Astrocyte (in vitro differentiated cells and primary cell): ENCODE data around the gene CRY2. TPM values are rescaled to one million over a fixed set of nuclear protein-coding genes. Genes with fewer than 3 reads are reported as not detected.

Source experiments
- DNase-seq: peaks from one replicate; pipeline ENCODE4 v3.0.0-alpha.2; 2010; ENCODE audit warnings: low read depth
- FAIRE-seq: peaks from 2 replicates; lab custom pipeline; 2011; peaks lifted over from hg19 to GRCh38; lab: Jason Lieb, UNC
- H2AFZ ChIP-seq: 2 replicates; pipeline ENCODE4 v1.6.0; 2012; ENCODE audit warnings: low read depth, low read length, inconsistent platforms
- H3K27ac ChIP-seq: 2 replicates; pipeline ENCODE4 v1.5.1; 2011; ENCODE audit warnings: low read depth, low read length, inconsistent platforms
- H3K27me3 ChIP-seq: 2 replicates; pipeline ENCODE4 v1.6.0; 2011; ENCODE audit warnings: low read length, inconsistent platforms; ENCODE audit not compliant: insufficient read depth
- H3K36me3 ChIP-seq: 2 replicates; pipeline ENCODE4 v1.5.1; 2011; ENCODE audit warnings: low read length, inconsistent platforms; ENCODE audit not compliant: insufficient read depth
- H3K4me1 ChIP-seq: 2 replicates; pipeline ENCODE4 v1.5.1; 2011; ENCODE audit warnings: low read length, inconsistent platforms; ENCODE audit not compliant: insufficient read depth
- H3K4me2 ChIP-seq: 2 replicates; pipeline ENCODE4 v1.6.0; 2012; ENCODE audit warnings: low read length, inconsistent platforms
- H3K4me3 ChIP-seq: 2 replicates; pipeline ENCODE4 v1.5.1; 2011; ENCODE audit warnings: low read depth, mild to moderate bottlenecking, low read length, inconsistent platforms; ENCODE audit not compliant: insufficient read depth
- H3K79me2 ChIP-seq: 2 replicates; pipeline ENCODE4 v1.6.0; 2012; ENCODE audit warnings: mild to moderate bottlenecking, low read length, inconsistent platforms; ENCODE audit not compliant: insufficient read depth
- H3K9ac ChIP-seq: 2 replicates; pipeline ENCODE4 v1.6.0; 2012; ENCODE audit warnings: mild to moderate bottlenecking, low read length, inconsistent platforms
- H3K9me3 ChIP-seq: 2 replicates; pipeline ENCODE4 v1.5.1; 2012; ENCODE audit warnings: low read depth, mild to moderate bottlenecking, low read length, inconsistent platforms; ENCODE audit not compliant: insufficient read depth
- H4K20me1 ChIP-seq: 2 replicates; pipeline ENCODE4 v1.6.0; 2012; ENCODE audit warnings: low read length, inconsistent platforms; ENCODE audit not compliant: insufficient read depth
- H3K27ac Mint-ChIP-seq: one replicate; pipeline ENCODE4 v1.8.0; 2021; ENCODE audit warnings: mild to moderate bottlenecking, mixed read lengths; ENCODE audit not compliant: unreplicated experiment
- H3K27me3 Mint-ChIP-seq: one replicate; pipeline ENCODE4 v1.8.0; 2021; ENCODE audit warnings: low read depth, mixed read lengths; ENCODE audit not compliant: unreplicated experiment
- H3K36me3 Mint-ChIP-seq: one replicate; pipeline ENCODE4 v1.8.0; 2021; ENCODE audit warnings: low read depth, mixed read lengths; ENCODE audit not compliant: unreplicated experiment
- H3K4me1 Mint-ChIP-seq: one replicate; pipeline ENCODE4 v1.8.0; 2021; ENCODE audit warnings: low read depth, mixed read lengths; ENCODE audit not compliant: unreplicated experiment
- H3K4me3 Mint-ChIP-seq: one replicate; pipeline ENCODE4 v1.8.0; 2021; ENCODE audit warnings: mild to moderate bottlenecking, moderate library complexity, mixed read lengths; ENCODE audit not compliant: unreplicated experiment
- H3K9me3 Mint-ChIP-seq: one replicate; pipeline ENCODE4 v1.8.0; 2021; ENCODE audit warnings: mild to moderate bottlenecking, mixed read lengths; ENCODE audit not compliant: unreplicated experiment
- CTCF ChIP-seq: IDR thresholded peaks from 2 replicates; pipeline ENCODE4 v1.5.1; 2011; ENCODE audit warnings: low read depth, mild to moderate bottlenecking, inconsistent platforms, low read length, moderate library complexity; ENCODE audit not compliant: insufficient read depth
- EZH2 ChIP-seq: IDR thresholded peaks from 2 replicates; pipeline ENCODE4 v1.6.1; 2012; ENCODE audit warnings: mild to moderate bottlenecking, low read length, inconsistent platforms; ENCODE audit not compliant: insufficient read depth
- total RNA-seq: library from RNA; stranded (reverse); gene quantifications from 2 replicates; pipeline ENCODE4 v1.2.1, GENCODE V29; 2021

Gene CRY2
- total RNA-seq, 1 donor from 2014 or later = 16.9 TPM

- DNase-seq = no peak
- Histone ChIP-seq H3K4me3 (no peak overlapping the region), H3K79me2 (no peaks in the 10 kb centered on the region), H4K20me1 (peaks cover 22% of the 10 kb centered on the region), H3K36me3 (peaks cover 25% of the 10 kb centered on the region), H3K9me3 (no peaks in the 10 kb centered on the region), H3K4me2 (no peak overlapping the region), H3K27me3 (no peaks in the 10 kb centered on the region), H3K27ac (no peak overlapping the region), H3K9ac (no peak overlapping the region), H3K4me1 (peaks cover 12% of the 10 kb centered on the region), H2AFZ (no peak overlapping the region)
- H3K4me1 Mint-ChIP-seq = peaks cover 9% of the 10 kb centered on the region
- H3K9me3 Mint-ChIP-seq = no peaks in the 10 kb centered on the region
- TF ChIP-seq EZH2 (no peak), CTCF (no peak)
- no peak overlapping the region for H3K4me3 Mint-ChIP-seq
- FAIRE-seq = no peak
- H3K27me3 Mint-ChIP-seq = no peaks in the 10 kb centered on the region
- H3K27ac Mint-ChIP-seq = no peak overlapping the region
- H3K36me3 Mint-ChIP-seq = peaks cover 30% of the 10 kb centered on the region
Measured at GRCh38 chr11:45869551-45869950, 22.3 kb downstream of the CRY2 start.

GRCh38 chr11:45870706-45871105 is 23.4 kb downstream of the CRY2 start:
- no peak overlapping the region for H3K9ac ChIP-seq
- no peak overlapping the region for H3K27ac ChIP-seq
- FAIRE-seq (no peak), DNase-seq (no peak)
- Mint-ChIP-seq H3K27ac (no peak overlapping the region), H3K4me3 (no peak overlapping the region), H3K27me3 (no peaks in the 10 kb centered on the region), H3K4me1 (peaks cover 9% of the 10 kb centered on the region), H3K36me3 (peaks cover 32% of the 10 kb centered on the region), H3K9me3 (peaks cover 3% of the 10 kb centered on the region)
- peaks cover 22% of the 10 kb centered on the region for H4K20me1 ChIP-seq
- H2AFZ ChIP-seq = no peak overlapping the region
- no peak for TF ChIP-seq EZH2
- no peak for TF ChIP-seq CTCF
- peaks cover 12% of the 10 kb centered on the region for H3K4me1 ChIP-seq
- H3K27me3 ChIP-seq = no peaks in the 10 kb centered on the region
- H3K79me2 ChIP-seq = no peaks in the 10 kb centered on the region
- H3K4me2 ChIP-seq = no peak overlapping the region
- no peak overlapping the region for H3K4me3 ChIP-seq
- H3K9me3 ChIP-seq = no peaks in the 10 kb centered on the region
- H3K36me3 ChIP-seq = peaks cover 28% of the 10 kb centered on the region

GRCh38 chr11:45871638-45872037 is 24.4 kb downstream of the CRY2 start:
- Histone ChIP-seq H4K20me1 (peaks cover 19% of the 10 kb centered on the region), H3K36me3 (peaks cover 28% of the 10 kb centered on the region), H3K79me2 (no peaks in the 10 kb centered on the region), H2AFZ (no peak overlapping the region), H3K9me3 (no peaks in the 10 kb centered on the region), H3K4me2 (no peak overlapping the region), H3K27ac (no peak overlapping the region), H3K27me3 (no peaks in the 10 kb centered on the region), H3K4me1 (peaks cover 12% of the 10 kb centered on the region), H3K4me3 (no peak overlapping the region), H3K9ac (no peak overlapping the region)
- Mint-ChIP-seq H3K27me3 (no peaks in the 10 kb centered on the region), H3K4me3 (no peak overlapping the region), H3K27ac (no peak overlapping the region), H3K4me1 (peaks cover 9% of the 10 kb centered on the region), H3K36me3 (peaks cover 29% of the 10 kb centered on the region), H3K9me3 (peaks cover 3% of the 10 kb centered on the region)
- TF ChIP-seq EZH2 (no peak), CTCF (no peak)
- no peak for DNase-seq
- no peak for FAIRE-seq
